ENCODE results near the gene BSCL2.
"Not testable (repeated sequence)": the region's sequence is repeated elsewhere in the genome, so short reads cannot be mapped to it uniquely, and the experiment has no call there.

Gene BSCL2

GRCh38 chr11:62689421-62690183 is 17.6 kb downstream of the BSCL2 start, which contains the start of gene LRRN4CL:
TSS of gene LRRN4CL (minus strand) at chr11:62689530. CDS start at chr11:62688508, 1,022 bp downstream.
- in situ Hi-C loops (cut with MboI; ENCODE audit: low sequenced_read_pairs), result loop anchor here (10.0 kb wide), 2 partner anchors 95 to 295 kb away; partner anchors contain the start of gene TUT1

- in situ Hi-C loops (cut with MboI; ENCODE audit: low sequenced_read_pairs), result no loop called here
Measured at GRCh38 chr11:62688491-62688890, 18.7 kb downstream of the BSCL2 start.

- in situ Hi-C loops (cut with MboI; ENCODE audit: low sequenced_read_pairs), result no loop called here
Measured at GRCh38 chr11:62687508-62688396, 19.5 kb downstream of the BSCL2 start.

GRCh38 chr11:62682518-62682917 is 24.7 kb downstream of the BSCL2 start:
- in situ Hi-C loops (cut with MboI; ENCODE audit: low sequenced_read_pairs), result no loop called here

GRCh38 chr11:62680825-62681240 is 26.4 kb downstream of the BSCL2 start:
- in situ Hi-C loops (cut with MboI; ENCODE audit: low sequenced_read_pairs), result no loop called here

GRCh38 chr11:62678770-62679696 is 28.2 kb downstream of the BSCL2 start, which contains the start of gene UBXN1:
TSS of gene UBXN1 (minus strand) at chr11:62679073. CDS start at chr11:62678923, 150 bp downstream.
- in situ Hi-C loops (cut with MboI; ENCODE audit: low sequenced_read_pairs), result no loop called here

- in situ Hi-C loops (cut with MboI; ENCODE audit: low sequenced_read_pairs), result no loop called here
Measured at GRCh38 chr11:62678433-62678769, 28.8 kb downstream of the BSCL2 start.

- in situ Hi-C loops (cut with MboI; ENCODE audit: low sequenced_read_pairs), result no loop called here
Measured at GRCh38 chr11:62677714-62678113, 29.5 kb downstream of the BSCL2 start.

GRCh38 chr11:62677156-62677555 is 30.1 kb downstream of the BSCL2 start:
- in situ Hi-C loops (cut with MboI; ENCODE audit: low sequenced_read_pairs), result no loop called here

GRCh38 chr11:62676698-62677097 is 30.5 kb downstream of the BSCL2 start:
- in situ Hi-C loops (cut with MboI; ENCODE audit: low sequenced_read_pairs), result no loop called here

- in situ Hi-C loops (cut with MboI; ENCODE audit: low sequenced_read_pairs), result not testable (repeated sequence)
Measured at GRCh38 chr11:62675415-62675814, 31.8 kb downstream of the BSCL2 start.

GRCh38 chr11:62673196-62673525 is 34.1 kb downstream of the BSCL2 start:
- in situ Hi-C loops (cut with MboI; ENCODE audit: low sequenced_read_pairs), result no loop called here

GRCh38 chr11:62671608-62672389 is 35.4 kb downstream of the BSCL2 start, which contains the start of the genes LBHD1 and UQCC3:
TSS of gene LBHD1 (minus strand) at chr11:62672267. CDS start at chr11:62670031, 2,236 bp downstream.
TSS of gene UQCC3 (plus strand) at chr11:62671673. CDS start at chr11:62671746, 73 bp downstream.
- in situ Hi-C loops (cut with MboI; ENCODE audit: low sequenced_read_pairs), result no loop called here

GRCh38 chr11:62671236-62671607 is 36.0 kb downstream of the BSCL2 start:
- in situ Hi-C loops (cut with MboI; ENCODE audit: low sequenced_read_pairs), result no loop called here

GRCh38 chr11:62669420-62670161 is 37.6 kb downstream of the BSCL2 start:
- in situ Hi-C loops (cut with MboI; ENCODE audit: low sequenced_read_pairs), result no loop called here

- in situ Hi-C loops (cut with MboI; ENCODE audit: low sequenced_read_pairs), result no loop called here
Measured at GRCh38 chr11:62667460-62667859, 39.8 kb downstream of the BSCL2 start.

- in situ Hi-C loops (cut with MboI; ENCODE audit: low sequenced_read_pairs), result no loop called here
Measured at GRCh38 chr11:62666259-62666926, 40.8 kb downstream of the BSCL2 start.

- in situ Hi-C loops (cut with MboI; ENCODE audit: low sequenced_read_pairs), result no loop called here
Measured at GRCh38 chr11:62665599-62666258, 41.5 kb downstream of the BSCL2 start.
